BJ (cell line): ENCODE data around the gene NXNL2. TPM values are rescaled to one million over a fixed set of nuclear protein-coding genes. Genes with fewer than 3 reads are reported as not detected.

Experiments used
- CTCF ChIA-PET: fragments of 350-600 bp; formaldehyde crosslinking; extraction: SDS; loops from one replicate; lab custom pipeline; 2021; ENCODE audit warnings: antibody characterized with exemption, inconsistent platforms; lab: Yijun Ruan, JAX
- POLR2A ChIA-PET: fragments of 300-600 bp; sonication (Branson Sonifier 250); formaldehyde crosslinking; extraction: SDS; loops from one replicate; lab custom pipeline; 2021; ENCODE audit warnings: antibody characterized with exemption; lab: Charles Lee
- DNase-seq: peaks from one replicate; pipeline ENCODE4 v3.0.0-alpha.2; 2011; ENCODE audit warnings: low read depth
- H3K27me3 ChIP-seq: 2 replicates; pipeline ENCODE4 v1.6.0; 2011; ENCODE audit warnings: low read length; ENCODE audit not compliant: control insufficient read depth, insufficient read depth
- H3K36me3 ChIP-seq: 2 replicates; pipeline ENCODE4 v1.5.1; 2011; ENCODE audit warnings: low read length; ENCODE audit not compliant: control insufficient read depth, insufficient read depth
- H3K4me3 ChIP-seq: 2 replicates; pipeline ENCODE4 v1.5.1; 2011; ENCODE audit warnings: low read depth, mild to moderate bottlenecking, control low read depth, low read length
- polyA plus RNA-seq: library from polyadenylated mRNA; depleted of rRNA; stranded (reverse); fragments of >200 nt; gene quantifications from 2 replicates; pipeline ENCODE4 v1.2.3, GENCODE V29; 2011
- TF ChIP-seq, protein P1 (sequence below): IDR thresholded peaks from 2 replicates; pipeline ENCODE4 v1.5.1; 2011; ENCODE audit warnings: low read depth, mild to moderate bottlenecking, control low read depth, inconsistent platforms, low read length, moderate library complexity; ENCODE audit not compliant: insufficient read depth

NXNL2 gene
- polyA plus RNA-seq, 1 experiment: 5.5 TPM

DNA sequence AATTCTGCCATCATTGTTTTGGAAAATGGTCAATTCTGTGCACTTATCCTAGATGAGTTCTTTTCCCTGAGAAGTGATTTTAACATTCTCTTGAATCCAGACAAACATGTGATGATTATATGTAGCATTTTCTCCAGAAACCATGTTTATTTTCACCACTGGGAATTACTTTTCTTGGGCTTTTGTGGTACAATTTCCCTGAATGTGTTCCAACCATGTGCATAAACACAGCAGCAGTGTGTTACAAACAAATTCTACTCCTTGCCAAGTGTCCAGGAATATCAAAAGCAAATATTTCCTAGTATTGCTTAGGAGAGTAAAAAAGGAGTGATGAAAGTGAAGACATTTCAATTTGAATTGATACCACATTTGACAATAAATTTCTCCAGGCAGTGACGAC lies 50.4 kb downstream of the NXNL2 start:
- TF ChIP-seq, protein P1, sequence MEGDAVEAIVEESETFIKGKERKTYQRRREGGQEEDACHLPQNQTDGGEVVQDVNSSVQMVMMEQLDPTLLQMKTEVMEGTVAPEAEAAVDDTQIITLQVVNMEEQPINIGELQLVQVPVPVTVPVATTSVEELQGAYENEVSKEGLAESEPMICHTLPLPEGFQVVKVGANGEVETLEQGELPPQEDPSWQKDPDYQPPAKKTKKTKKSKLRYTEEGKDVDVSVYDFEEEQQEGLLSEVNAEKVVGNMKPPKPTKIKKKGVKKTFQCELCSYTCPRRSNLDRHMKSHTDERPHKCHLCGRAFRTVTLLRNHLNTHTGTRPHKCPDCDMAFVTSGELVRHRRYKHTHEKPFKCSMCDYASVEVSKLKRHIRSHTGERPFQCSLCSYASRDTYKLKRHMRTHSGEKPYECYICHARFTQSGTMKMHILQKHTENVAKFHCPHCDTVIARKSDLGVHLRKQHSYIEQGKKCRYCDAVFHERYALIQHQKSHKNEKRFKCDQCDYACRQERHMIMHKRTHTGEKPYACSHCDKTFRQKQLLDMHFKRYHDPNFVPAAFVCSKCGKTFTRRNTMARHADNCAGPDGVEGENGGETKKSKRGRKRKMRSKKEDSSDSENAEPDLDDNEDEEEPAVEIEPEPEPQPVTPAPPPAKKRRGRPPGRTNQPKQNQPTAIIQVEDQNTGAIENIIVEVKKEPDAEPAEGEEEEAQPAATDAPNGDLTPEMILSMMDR: no peak
- Histone ChIP-seq H3K36me3 (no peaks in the 10 kb centered on the region), H3K4me3 (no peak overlapping the region), H3K27me3 (no peaks in the 10 kb centered on the region)
- POLR2A ChIA-PET: no interaction called here
- DNase-seq: no peak
- CTCF ChIA-PET: interaction anchor here (0.6 to 1.6 kb wide), 4 partner anchors 24 to 574 kb away, joined by 3 to 4 read pairs (median 4); no protein-coding TSS in a partner anchor

DNA sequence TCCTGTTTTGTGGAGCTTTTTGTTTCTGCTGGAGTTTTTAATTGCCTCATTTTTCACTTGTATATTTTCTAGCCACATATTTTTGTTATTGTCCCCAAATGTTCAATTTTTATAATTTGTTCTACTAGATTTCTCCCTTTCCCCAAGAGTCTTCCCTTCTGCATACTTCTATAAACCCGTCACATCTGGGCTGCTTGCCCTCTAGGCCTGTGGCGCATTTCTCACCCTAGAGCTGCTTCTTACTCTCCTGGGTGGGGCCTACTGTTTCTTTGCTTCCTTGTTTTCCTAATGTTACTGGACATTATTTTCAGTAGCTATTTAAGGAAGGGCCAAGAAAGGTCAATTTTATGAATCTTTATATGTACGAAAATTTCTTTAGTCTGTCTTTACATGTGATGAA lies 51.5 kb downstream of the NXNL2 start:
- CTCF ChIA-PET: interaction anchor here (0.7 to 1.6 kb wide), 2 partner anchors 18 to 575 kb away, joined by 3 read pairs; no protein-coding TSS in a partner anchor
- Histone ChIP-seq H3K27me3 (no peaks in the 10 kb centered on the region), H3K4me3 (no peak overlapping the region), H3K36me3 (no peaks in the 10 kb centered on the region)
- TF ChIP-seq, protein P1: no peak
- POLR2A ChIA-PET: interaction anchor here (0.6 kb wide), 1 partner anchor 643 kb away, joined by 4 read pairs; no protein-coding TSS in a partner anchor
- peak; percentile 24 for DNase-seq

DNA sequence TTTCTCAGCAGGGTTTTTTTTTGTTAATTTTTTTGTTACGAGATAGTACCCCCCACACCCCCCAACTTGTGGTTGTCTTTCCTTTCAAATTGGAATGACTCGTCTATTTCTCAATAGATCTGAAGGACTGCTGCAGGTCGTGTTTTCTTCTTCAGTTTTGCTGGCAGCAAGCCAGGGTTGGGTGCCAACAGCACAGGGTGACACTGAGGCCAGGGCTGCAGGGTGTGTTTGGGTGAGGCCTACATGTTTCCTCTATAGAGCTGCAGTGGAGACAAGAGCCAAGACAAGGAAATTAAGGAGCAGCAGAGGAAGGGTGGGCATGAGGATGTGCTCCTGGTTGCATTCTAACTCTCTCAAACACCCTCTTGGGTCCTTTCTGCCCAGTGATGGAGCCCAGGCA lies 52.2 kb downstream of the NXNL2 start:
- H3K27me3 ChIP-seq: no peaks in the 10 kb centered on the region
- no peaks in the 10 kb centered on the region for H3K36me3 ChIP-seq
- CTCF ChIA-PET: no interaction called here
- no peak for DNase-seq
- POLR2A ChIA-PET: no interaction called here
- H3K4me3 ChIP-seq: no peak overlapping the region
- TF ChIP-seq, protein P1: no peak

DNA sequence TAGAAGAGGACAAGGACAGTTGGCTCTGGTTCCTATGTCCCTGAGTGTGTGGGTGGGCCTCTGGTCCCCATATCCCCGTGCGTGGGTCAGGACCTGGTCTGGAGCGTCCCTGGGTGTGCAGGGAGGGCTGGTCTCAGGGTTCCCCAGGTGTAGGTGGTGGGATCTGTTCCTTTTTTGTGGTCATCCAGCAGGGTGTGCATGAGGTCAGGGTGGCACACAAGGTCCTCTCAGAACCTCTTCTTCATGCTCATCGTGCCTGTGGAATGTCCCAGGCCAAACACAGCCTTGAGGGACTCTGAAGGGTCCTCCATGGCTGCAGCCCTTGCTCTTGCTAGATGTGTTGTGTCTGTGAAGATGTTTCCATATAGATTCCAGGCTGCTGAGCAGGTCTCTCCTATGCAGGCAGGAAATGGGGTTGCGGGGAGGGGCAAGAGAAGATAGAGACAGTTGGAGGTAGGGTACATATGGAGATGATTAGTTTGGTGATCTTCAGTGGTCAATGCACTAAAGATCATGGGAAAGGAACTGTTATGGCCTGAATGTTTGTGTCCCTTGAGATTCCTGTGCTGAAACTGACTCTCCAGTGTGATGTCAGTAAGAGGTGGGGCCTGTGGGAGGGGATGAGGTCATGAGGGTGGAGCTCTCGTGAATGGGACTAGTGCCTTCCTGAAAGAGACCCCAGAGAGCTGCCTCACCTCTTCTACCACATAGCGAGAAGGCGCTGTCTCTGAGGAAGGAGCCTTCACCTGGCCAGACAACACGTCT lies 53.1 kb downstream of the NXNL2 start:
- H3K4me3 ChIP-seq: no peak overlapping the region
- TF ChIP-seq, protein P1: no peak
- no peak for DNase-seq
- no peaks in the 10 kb centered on the region for H3K27me3 ChIP-seq
- POLR2A ChIA-PET: no interaction called here
- H3K36me3 ChIP-seq: no peaks in the 10 kb centered on the region
- CTCF ChIA-PET: interaction anchor here (1.1 to 2.7 kb wide), 2 partner anchors 413 to 637 kb away, joined by 3 to 7 read pairs; no protein-coding TSS in a partner anchor

DNA sequence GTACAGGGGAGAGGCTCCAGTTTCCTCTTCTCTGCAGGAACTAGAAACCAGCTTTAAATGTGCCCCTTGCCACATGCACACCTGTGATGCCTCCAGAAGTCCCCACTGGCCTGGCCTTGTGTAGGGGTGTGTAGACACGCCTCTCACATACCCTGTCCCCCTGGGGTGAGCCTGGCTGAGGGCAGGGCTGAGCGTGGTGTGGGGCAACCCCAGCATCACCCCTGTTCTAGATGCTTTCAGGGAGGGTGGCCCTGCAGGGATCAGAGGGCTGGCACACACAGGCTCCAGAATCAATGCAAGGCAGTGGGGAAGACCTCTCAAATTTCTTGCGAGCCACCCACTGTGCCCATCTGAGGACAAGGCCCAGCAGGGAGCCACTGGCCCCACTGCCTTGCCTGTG lies 54.7 kb downstream of the NXNL2 start:
- POLR2A ChIA-PET: no interaction called here
- DNase-seq: no peak

More for the DNA sequence above, 54.7 kb downstream of the NXNL2 start:
- no peaks in the 10 kb centered on the region for H3K36me3 ChIP-seq
- CTCF ChIA-PET: interaction anchor here (1.3 to 2.7 kb wide), 2 partner anchors 411 to 689 kb away, joined by 3 to 7 read pairs; no protein-coding TSS in a partner anchor
- H3K27me3 ChIP-seq: no peaks in the 10 kb centered on the region
- H3K4me3 ChIP-seq: no peak overlapping the region
- TF ChIP-seq, protein P1: no peak
